NT2/D1 (cell line): ENCODE measurements around the gene MAPK10.

Source experiments
- SUZ12 ChIP-seq: IDR thresholded peaks from 2 replicates; pipeline ENCODE4 v1.6.1; 2011; ENCODE audit not compliant: insufficient read length, insufficient read depth; ENCODE audit errors: extremely low read depth
- YY1 ChIP-seq: IDR thresholded peaks from 2 replicates; pipeline ENCODE4 v1.6.1; 2011; ENCODE audit not compliant: insufficient read length, insufficient read depth

GRCh38 chr4:86319390-86319789 is 40.5 kb downstream of the MAPK10 start:
- TF ChIP-seq YY1: no peak
- TF ChIP-seq SUZ12: no peak
